GM12873 (cell line): ENCODE measurements around the gene FRMPD2.

Source experiments
- TF ChIP-seq, protein P1 (sequence below): IDR thresholded peaks from 2 replicates; pipeline ENCODE4 v1.5.1; 2012; ENCODE audit warnings: low read depth, mild to moderate bottlenecking, moderate library complexity, low read length, control low read depth; ENCODE audit not compliant: insufficient read depth; ENCODE audit errors: missing control alignments

The FRMPD2 gene

DNA sequence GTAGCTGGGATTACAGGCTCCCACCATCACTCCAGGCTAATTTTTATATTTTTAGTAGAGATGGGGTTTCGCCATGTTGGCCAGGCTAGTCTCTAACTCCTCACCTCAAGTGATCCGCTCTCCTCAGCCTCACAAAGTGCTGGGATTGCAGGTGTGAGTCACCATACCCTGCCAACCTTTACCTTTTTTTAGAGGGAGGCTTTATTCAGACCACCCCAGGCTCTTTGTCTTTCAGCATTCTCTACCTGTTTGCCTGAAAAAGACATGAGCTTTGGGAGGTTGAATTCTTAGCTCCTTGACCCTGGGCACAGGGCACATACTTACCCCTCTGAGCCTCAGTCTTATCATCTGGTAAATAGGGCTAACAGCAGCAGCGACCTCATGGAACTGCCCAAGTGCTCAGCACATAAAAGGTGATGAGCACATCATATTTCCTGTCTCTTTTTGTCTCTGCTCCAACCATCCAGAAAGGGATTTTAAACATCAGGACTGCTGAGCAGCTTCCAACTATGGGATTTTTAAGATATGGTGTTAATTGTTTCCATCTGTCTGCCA lies 17.0 kb downstream of the FRMPD2 start:
- TF ChIP-seq, protein P1, sequence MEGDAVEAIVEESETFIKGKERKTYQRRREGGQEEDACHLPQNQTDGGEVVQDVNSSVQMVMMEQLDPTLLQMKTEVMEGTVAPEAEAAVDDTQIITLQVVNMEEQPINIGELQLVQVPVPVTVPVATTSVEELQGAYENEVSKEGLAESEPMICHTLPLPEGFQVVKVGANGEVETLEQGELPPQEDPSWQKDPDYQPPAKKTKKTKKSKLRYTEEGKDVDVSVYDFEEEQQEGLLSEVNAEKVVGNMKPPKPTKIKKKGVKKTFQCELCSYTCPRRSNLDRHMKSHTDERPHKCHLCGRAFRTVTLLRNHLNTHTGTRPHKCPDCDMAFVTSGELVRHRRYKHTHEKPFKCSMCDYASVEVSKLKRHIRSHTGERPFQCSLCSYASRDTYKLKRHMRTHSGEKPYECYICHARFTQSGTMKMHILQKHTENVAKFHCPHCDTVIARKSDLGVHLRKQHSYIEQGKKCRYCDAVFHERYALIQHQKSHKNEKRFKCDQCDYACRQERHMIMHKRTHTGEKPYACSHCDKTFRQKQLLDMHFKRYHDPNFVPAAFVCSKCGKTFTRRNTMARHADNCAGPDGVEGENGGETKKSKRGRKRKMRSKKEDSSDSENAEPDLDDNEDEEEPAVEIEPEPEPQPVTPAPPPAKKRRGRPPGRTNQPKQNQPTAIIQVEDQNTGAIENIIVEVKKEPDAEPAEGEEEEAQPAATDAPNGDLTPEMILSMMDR, result no peak

- TF ChIP-seq, protein P1, result no peak
These were observed 18.8 kb downstream of the FRMPD2 start for GRCh38 chr10:48255722-48256121.

DNA sequence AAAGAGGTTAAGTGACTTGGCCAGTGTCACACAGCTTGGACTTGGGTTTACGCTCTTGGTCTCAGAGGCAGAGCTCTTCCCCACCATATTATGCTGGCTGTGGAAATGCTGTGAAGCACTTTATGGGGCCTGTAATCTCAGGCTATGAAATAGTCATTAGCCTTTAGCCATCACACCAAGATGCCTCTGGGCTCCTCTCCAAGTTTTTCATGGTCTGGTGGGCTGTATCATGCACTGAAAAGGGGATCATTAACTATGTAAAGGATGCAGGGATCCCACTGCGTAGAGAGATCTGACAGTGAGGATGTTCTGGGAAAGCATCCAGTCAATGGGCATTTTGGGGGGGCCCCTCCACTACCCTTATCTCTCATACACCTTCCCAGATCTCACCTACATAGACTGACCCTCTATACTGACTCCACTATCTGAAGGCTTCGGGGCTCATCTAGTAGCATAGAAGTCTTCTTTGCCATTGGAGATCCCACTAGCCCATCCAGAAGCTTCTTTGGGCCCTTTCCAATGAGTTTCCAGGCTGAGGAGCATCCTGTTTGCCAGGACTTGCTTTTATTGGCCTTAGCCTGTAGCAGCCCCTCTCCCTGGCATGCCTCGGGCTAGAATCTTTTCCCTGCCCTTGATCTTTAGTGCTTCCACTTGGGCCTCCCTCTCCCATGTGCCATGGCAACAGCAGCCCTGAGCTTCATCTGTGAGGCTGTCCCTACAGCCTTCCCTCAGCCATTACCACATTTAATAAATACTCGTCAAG lies 19.6 kb downstream of the FRMPD2 start:
- TF ChIP-seq, protein P1, result no peak

DNA sequence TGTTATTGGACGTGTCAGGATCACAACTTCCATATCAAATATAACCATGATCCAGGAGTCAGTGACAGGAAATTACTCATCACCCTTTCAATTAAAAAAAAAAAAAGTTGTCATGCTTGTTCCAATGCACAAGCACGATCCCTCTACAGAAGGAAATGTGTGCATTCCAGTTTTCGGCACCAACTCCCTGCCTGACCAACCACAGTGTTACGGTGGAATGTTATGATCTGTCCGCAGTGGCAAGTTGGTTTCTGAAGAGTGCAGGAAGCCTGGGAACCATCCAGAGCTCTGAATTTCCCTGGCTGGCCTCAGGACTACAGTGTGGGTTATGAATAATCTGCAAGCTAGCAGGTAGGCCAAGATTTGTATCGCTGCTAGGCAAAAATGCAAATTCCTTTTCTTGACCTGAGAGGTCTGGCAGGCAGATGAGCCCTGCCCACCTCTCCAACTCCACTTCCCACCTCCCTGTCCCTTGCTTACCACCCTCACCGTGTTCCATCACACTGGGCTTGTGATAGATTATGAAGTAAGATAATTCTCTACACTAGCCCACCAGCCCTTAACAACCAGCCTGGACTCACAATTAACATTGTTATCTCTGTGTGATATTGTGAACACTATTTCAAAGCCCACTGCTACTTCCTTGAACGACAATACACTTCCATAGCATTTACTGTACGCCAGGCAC lies 20.4 kb downstream of the FRMPD2 start:
- TF ChIP-seq, protein P1, result no peak

DNA sequence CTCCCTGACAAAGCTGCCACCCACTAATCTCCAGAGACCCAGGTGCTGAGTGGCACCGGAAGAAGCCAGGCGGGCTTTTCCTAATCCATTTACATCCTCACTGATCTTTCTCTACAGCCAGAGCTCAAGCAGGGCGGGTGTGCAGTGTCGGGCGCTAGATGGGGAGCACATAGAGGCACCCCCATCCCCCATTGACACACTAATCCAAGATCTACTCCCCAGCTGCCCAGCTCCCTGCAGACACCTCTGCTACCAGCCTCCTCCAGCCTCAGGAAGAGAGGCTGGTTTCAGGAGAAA lies 22.2 kb downstream of the FRMPD2 start:
- TF ChIP-seq, protein P1, result no peak

GRCh38 chr10:48251525-48252353 lies 22.8 kb downstream of the FRMPD2 start:
- TF ChIP-seq, protein P1, result no peak

- TF ChIP-seq, protein P1, result no peak
These were observed 23.4 kb downstream of the FRMPD2 start for GRCh38 chr10:48251152-48251524.
